Measurements from ENCODE around the gene INSR. TPM values are rescaled to one million over a fixed set of nuclear protein-coding genes. Genes with fewer than 3 reads are reported as not detected.
A peak's percentile ranks its signal among the peaks of the same experiment; 100 is the strongest.

INSR gene
- total RNA-seq, 4 donors from 2014 or later: 54.0 to 226 (median 71.1) TPM

DNA sequence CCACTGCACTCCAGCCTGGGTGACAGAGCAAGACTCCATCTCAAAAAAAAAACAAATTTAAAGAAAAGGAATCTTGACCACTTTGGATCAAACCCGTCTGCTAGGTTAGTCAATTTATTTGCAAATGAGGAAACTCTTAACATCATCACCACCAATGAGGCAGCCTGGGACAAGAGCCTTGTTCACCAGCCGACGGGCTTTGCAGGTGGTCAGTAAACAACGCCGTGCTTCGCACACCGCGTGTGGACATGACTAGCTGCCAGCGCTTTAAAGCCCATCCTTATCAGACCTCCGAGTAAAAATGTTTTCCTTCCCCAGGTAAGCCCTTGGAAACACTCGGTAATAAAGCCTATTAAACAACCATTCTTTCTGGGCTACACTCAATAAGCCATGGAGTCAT, 41.9 kb downstream of the INSR start:
- intact Hi-C loops (cut with DNase I; ENCODE audit: low total_unique reads): no loop called here
- ATAC-seq: no peak

DNA sequence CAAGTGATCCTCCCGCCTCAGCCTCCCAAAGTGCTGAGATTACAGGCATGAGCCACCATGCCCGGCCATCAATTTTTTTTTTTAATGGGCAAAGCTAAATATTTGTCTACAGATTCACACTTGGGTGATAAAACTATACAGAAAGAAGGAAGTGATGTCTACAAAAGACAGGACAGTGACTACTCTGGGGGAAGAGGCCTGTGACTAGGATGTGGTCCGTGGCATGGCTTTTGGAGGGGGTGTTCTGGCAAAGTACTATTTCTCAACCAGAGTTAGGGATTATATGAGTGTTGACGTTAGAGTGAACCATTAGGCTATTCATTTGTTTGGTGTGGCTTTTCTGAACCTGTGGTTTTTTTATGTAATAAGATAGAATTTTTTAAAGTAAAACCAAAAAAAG, 42.7 kb downstream of the INSR start:
- intact Hi-C loops (cut with DNase I; ENCODE audit: low total_unique reads): no loop called here
- Histone ChIP-seq H3K9me3 (no peaks in the 10 kb centered on the region), H3K27ac (no peak overlapping the region), H3K27me3 (no peaks in the 10 kb centered on the region), H3K36me3 (no peaks in the 10 kb centered on the region), H3K4me1 (peaks cover 0 to 13% of the 10 kb centered on the region in 2 donors), H3K4me3 (no peak overlapping the region)
- TF ChIP-seq, protein P1, sequence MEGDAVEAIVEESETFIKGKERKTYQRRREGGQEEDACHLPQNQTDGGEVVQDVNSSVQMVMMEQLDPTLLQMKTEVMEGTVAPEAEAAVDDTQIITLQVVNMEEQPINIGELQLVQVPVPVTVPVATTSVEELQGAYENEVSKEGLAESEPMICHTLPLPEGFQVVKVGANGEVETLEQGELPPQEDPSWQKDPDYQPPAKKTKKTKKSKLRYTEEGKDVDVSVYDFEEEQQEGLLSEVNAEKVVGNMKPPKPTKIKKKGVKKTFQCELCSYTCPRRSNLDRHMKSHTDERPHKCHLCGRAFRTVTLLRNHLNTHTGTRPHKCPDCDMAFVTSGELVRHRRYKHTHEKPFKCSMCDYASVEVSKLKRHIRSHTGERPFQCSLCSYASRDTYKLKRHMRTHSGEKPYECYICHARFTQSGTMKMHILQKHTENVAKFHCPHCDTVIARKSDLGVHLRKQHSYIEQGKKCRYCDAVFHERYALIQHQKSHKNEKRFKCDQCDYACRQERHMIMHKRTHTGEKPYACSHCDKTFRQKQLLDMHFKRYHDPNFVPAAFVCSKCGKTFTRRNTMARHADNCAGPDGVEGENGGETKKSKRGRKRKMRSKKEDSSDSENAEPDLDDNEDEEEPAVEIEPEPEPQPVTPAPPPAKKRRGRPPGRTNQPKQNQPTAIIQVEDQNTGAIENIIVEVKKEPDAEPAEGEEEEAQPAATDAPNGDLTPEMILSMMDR (IDR thresholded peaks at IDR 0.05 in 4 of 5, conservative IDR thresholded peaks at IDR 0.05 in 1 of 5): no peak
- TF ChIP-seq POLR2A (IDR thresholded peaks at IDR 0.05): no peak
- in situ Hi-C loops (cut with MboI; ENCODE audit: low sequenced_read_pairs in 4 of 4): no loop called here
- no peak for ATAC-seq
- no peak for DNase-seq

More for the DNA sequence above, 41.9 kb downstream of the INSR start:
- no peak overlapping the region for H3K27ac ChIP-seq
- TF ChIP-seq, protein P1 (IDR thresholded peaks at IDR 0.05 in 4 of 5, conservative IDR thresholded peaks at IDR 0.05 in 1 of 5): no peak
- no peak for TF ChIP-seq POLR2A (IDR thresholded peaks at IDR 0.05)
- in situ Hi-C loops (cut with MboI; ENCODE audit: low sequenced_read_pairs in 4 of 4): no loop called here
- H3K36me3 ChIP-seq: no peaks in the 10 kb centered on the region
- peaks cover 0 to 13% of the 10 kb centered on the region in 2 donors for H3K4me1 ChIP-seq
- H3K4me3 ChIP-seq: no peak overlapping the region
- DNase-seq: no peak
- H3K9me3 ChIP-seq: no peaks in the 10 kb centered on the region
- H3K27me3 ChIP-seq: no peaks in the 10 kb centered on the region

DNA sequence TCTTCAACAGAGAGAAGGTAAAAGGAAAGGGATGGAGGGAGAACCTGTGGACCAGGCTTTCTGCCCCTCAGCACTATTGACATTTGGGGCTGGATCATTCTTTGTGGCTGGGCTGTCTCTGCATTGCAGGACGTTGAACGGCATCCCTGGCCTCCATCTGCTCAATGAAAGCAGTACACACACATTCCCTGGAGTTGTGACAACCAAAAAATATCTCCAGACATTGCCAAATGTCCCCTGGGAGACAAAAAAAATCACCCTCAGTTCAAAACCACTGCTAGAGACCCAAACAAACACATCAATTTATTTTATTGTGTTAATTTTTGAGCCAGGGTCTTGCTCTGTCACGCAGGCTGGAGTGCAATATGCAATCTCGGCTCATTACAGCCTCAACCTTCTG, 43.3 kb downstream of the INSR start:
- Histone ChIP-seq H3K4me3 (no peak overlapping the region), H3K27me3 (no peaks in the 10 kb centered on the region), H3K36me3 (no peaks in the 10 kb centered on the region), H3K27ac (no peak overlapping the region), H3K4me1 (peaks cover 0 to 13% of the 10 kb centered on the region in 2 donors), H3K9me3 (no peaks in the 10 kb centered on the region)
- ATAC-seq: peak in 1 of 2 donors; percentile 28
- in situ Hi-C loops (cut with MboI; ENCODE audit: low sequenced_read_pairs in 4 of 4): no loop called here
- no peak for DNase-seq
- intact Hi-C loops (cut with DNase I; ENCODE audit: low total_unique reads): no loop called here
- TF ChIP-seq, protein P1 (IDR thresholded peaks at IDR 0.05 in 4 of 5, conservative IDR thresholded peaks at IDR 0.05 in 1 of 5): no peak

DNA sequence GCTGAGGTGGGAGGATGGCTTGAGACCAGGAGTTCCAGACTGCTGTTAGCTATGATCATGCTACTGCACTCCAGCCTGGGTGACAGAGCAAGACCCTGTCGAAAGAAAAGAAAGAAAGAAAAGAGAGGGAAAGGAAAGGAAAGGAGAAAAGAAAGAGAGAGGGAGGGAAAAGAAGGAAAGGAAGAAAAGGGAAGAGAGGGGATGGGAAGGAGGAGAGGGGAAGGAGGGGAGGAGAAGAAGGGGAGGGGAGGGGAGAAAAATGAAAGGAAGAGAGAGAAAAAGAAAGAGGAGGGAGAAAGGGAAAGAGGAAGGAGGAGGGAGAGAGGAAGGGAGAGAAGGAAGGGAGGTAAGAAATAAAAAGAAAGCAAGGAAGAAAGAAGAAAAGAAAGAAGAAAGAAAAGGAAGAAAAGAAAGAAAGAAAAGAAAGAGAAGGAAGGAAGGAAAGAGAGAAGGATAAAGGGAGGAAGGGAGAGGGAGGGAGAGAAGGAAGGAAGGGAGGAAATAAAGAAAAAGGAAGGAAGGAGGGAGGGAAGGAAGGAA, 44.1 kb downstream of the INSR start:
- H3K36me3 ChIP-seq: no peaks in the 10 kb centered on the region
- H3K27ac ChIP-seq: no peak overlapping the region
- intact Hi-C loops (cut with DNase I; ENCODE audit: low total_unique reads) (no loop called here), in situ Hi-C loops (cut with MboI; ENCODE audit: low sequenced_read_pairs in 4 of 4) (no loop called here)
- H3K4me1 ChIP-seq: peaks cover 0 to 11% of the 10 kb centered on the region in 2 donors
- no peaks in the 10 kb centered on the region for H3K9me3 ChIP-seq
- DNase-seq (no peak), ATAC-seq (no peak)
- TF ChIP-seq, protein P1 (IDR thresholded peaks at IDR 0.05 in 4 of 5, conservative IDR thresholded peaks at IDR 0.05 in 1 of 5): no peak
- TF ChIP-seq POLR2A (IDR thresholded peaks at IDR 0.05): no peak
- H3K4me3 ChIP-seq: no peak overlapping the region
- no peaks in the 10 kb centered on the region for H3K27me3 ChIP-seq

DNA sequence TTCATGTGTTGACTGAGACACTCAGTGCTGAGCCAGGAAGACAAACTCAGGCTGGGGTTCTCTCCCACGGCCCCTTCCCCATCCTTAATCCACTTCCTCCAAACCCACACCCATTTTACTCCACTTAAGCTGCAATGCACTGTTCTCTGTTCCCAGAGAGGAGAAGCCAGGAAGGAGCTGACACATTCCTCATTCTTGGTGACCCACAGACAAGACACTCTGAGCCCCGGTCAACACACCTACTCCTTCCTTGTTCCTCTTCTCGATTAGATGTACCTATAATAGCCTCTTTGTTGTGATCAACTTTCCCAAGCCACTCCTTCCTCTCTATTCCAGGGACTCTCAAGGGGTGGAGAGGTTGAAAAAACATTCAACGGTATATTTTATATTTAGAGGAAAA, 47.1 kb downstream of the INSR start:
- Histone ChIP-seq H3K4me3 (no peak overlapping the region), H3K27me3 (no peaks in the 10 kb centered on the region), H3K36me3 (no peaks in the 10 kb centered on the region), H3K9me3 (no peaks in the 10 kb centered on the region), H3K27ac (peak overlapping the region in 1 of 4 donors; percentile 25), H3K4me1 (peaks cover 20 to 31% of the 10 kb centered on the region in 2 donors)
- DNase-seq (no peak), ATAC-seq (no peak)
- in situ Hi-C loops (cut with MboI; ENCODE audit: low sequenced_read_pairs in 4 of 4): no loop called here
- TF ChIP-seq, protein P1 (IDR thresholded peaks at IDR 0.05 in 4 of 5, conservative IDR thresholded peaks at IDR 0.05 in 1 of 5): no peak
- no peak for TF ChIP-seq POLR2A (IDR thresholded peaks at IDR 0.05)
- intact Hi-C loops (cut with DNase I; ENCODE audit: low total_unique reads): loop anchor here (2.0 kb wide), 1 partner anchor 14 kb away; no protein-coding TSS in a partner anchor

Data from gastrocnemius medialis (tissue), 4 donors.